Transverse colon (tissue), 3 donors: ENCODE results near the gene FSTL3.

Experiments used
- CTCF ChIP-seq, 5 experiments: fragments of 200-600 bp in 3 of 5; fragments of 450-650 bp in 2 of 5; sonication (generic) in 3 of 5; IDR thresholded peaks; 1 replicate in 2 of 5; 2 replicates in 3 of 5; pipeline ENCODE4 v1.5.1; 2016 to 2017; ENCODE audit warnings: antibody characterized with exemption in 5 of 5, inconsistent platforms in 3 of 5, mild to moderate bottlenecking in 2 of 5, moderate library complexity in 1 of 5
- EP300 ChIP-seq: sonication (generic); formaldehyde crosslinking; IDR thresholded peaks from one replicate; pipeline ENCODE4 v1.6.1; 2017; ENCODE audit warnings: antibody characterized with exemption, low read depth
- POLR2A ChIP-seq: fragments of 450-650 bp; IDR thresholded peaks from one replicate; pipeline ENCODE4 v1.6.1; 2016; ENCODE audit warnings: antibody characterized with exemption, mild to moderate bottlenecking, moderate library complexity

- no peak for TF ChIP-seq POLR2A
- TF ChIP-seq CTCF (IDR thresholded peaks at IDR 0.05): no peak
- TF ChIP-seq EP300: no peak
Observed at GRCh38 chr19:640161-640558, 36.0 kb upstream of the FSTL3 start.
